ENCODE data around the gene DACH1.

DNA sequence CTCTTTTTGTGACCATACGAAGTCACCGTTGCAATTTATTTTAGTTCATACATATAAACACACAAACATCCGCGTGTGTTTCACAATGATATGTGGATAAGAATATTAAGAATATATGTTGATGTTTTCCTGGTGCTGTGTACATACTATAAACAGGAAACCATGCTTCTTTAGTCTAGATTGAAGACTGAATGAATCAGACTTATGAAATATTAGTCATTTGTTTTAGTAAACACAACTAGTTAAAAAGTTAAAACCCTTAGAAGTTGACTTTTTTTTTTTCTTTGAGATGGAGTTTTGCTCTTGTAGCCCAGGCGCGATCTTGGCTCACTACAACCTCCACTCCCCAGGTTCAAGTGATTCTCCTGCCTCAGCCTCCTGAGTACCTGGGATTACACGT lies 257.7 kb downstream of the DACH1 start:
- TF ChIP-seq, protein P1, sequence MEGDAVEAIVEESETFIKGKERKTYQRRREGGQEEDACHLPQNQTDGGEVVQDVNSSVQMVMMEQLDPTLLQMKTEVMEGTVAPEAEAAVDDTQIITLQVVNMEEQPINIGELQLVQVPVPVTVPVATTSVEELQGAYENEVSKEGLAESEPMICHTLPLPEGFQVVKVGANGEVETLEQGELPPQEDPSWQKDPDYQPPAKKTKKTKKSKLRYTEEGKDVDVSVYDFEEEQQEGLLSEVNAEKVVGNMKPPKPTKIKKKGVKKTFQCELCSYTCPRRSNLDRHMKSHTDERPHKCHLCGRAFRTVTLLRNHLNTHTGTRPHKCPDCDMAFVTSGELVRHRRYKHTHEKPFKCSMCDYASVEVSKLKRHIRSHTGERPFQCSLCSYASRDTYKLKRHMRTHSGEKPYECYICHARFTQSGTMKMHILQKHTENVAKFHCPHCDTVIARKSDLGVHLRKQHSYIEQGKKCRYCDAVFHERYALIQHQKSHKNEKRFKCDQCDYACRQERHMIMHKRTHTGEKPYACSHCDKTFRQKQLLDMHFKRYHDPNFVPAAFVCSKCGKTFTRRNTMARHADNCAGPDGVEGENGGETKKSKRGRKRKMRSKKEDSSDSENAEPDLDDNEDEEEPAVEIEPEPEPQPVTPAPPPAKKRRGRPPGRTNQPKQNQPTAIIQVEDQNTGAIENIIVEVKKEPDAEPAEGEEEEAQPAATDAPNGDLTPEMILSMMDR (IDR thresholded peaks at IDR 0.05), result no peak
- no peak for TF ChIP-seq POLR2A (IDR thresholded peaks at IDR 0.05)
